HG03097 (cell line): ENCODE data around the gene C9orf78.
A peak's percentile ranks its signal among the peaks of the same experiment; 100 is the strongest.

ENCODE experiments used
- ATAC-seq: cut with Tn5 transposase; IDR thresholded peaks from one replicate; pipeline ENCODE4 v1.9.1; 2021; ENCODE audit not compliant: unreplicated experiment, low FRiP score

C9orf78 gene

GRCh38 chr9:129845373-129845772 lies 10.3 kb upstream of the C9orf78 start:
- no peak for ATAC-seq

- no peak for ATAC-seq
Observed at GRCh38 chr9:129841071-129841470, 6.0 kb upstream of the C9orf78 start.

DNA sequence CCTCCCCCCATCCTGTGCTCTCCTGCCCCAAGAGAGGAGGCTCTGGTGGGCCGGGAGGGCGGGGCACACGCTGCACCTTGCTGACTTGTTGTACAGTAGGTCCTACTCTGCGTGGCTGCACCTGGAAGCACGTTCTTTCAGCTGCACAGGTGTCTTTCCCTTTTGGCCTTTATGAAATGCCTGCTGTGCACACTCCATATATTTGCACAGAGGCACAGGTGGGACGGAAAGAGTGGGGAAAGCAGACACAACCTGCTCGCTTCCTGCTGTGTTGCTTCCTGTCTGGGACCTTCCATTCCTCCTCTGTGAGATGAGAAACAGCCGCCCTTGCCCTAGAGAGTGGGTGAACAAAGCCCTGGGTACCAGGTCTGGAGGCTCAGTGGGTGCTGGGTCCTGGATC lies 5.0 kb upstream of the C9orf78 start:
- no peak for ATAC-seq

DNA sequence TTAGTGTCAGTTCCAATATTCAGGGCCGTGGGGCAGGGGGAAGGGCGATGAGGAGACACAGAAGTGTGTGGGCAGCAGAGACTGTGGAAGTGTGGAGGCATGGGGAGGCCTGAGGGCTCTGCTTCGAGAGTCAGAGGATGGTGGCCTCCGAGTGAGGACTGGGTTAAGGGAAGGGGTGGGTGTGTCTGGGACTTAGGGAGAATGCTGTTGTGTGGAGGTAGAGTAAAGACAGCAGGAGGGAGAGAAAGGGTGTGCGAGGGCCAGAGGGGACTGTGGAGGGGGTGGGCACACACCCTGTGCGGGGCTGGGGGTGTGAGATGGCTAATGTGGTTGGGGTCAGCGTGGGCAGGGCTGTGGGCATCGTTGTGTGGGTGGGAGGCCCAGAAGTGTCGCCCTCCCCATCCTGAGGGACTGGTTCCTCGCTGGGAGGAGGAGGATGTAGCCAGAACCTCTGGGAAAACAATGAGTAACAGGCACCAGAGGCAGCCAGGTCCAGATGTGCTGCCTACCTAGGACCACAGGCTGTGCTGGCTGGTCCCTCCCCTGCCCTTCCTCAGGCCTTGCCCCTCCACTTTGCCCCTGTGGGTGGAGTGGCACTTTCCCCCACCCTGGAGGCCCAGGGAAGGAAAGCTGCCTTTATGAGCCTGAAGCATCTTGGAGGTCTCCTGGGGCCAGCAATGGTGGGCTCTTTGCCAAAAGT lies 4.4 kb upstream of the C9orf78 start:
- no peak for ATAC-seq

DNA sequence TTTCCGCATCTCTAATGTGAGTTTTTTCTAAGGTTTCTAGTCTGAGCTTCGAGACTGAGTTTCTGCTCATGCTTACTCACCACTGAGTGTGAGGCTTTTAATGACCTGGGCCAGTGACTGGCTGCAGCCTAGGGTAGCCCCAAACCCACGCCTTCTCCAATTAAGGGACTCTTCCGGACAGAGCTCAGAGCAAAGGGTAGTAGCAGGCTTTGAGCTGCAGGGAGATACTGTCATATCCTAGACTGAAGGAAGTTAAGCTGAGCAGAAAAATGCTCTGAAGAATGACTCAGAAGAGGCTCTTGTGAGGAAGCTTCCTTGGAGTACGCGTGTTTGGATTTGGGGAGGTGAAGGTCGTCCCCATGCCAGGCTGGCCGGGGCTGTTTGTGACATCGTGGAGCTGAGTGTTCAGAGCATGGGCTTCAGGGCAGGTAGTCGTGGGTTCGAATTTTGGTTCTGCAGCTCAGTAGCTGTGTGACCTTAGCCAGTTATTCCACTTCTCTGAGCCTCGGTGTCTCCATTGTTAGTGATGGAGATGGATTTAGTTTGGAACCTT lies 3.7 kb upstream of the C9orf78 start:
- no peak for ATAC-seq

DNA sequence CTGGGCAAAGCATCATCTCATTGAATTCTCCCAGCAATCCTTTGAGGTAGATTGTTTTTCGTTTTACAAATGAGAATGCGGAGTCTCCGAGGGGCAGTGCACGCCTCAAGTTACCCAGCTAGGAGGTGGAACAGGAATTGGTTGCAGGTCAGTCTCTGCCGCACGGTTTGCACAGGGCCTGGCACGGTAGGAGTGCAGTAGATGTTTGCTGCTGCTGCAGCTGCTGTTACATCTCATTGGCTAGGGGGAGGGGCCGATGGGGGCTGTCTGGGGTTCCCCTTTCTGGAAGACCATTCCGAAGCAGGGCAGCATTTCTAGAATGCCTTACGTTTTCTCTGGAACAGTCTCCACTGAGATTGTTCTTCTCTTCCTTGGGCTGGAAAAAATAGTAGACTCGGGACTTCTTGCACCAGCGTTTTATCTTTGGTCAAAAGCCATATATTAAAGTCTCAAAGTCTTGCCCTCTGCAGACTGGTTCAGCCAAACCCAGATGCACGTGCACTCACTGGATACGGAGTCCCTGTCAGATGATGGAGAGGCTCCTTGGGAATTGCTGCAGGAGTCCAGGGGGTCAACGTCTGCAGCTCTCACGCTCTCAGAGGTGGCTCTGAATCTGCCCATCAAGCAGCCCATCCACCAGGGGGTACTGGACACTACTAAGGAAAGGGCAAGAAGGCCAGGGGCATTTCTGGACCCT lies 1.4 kb upstream of the C9orf78 start:
- ATAC-seq, result no peak

DNA sequence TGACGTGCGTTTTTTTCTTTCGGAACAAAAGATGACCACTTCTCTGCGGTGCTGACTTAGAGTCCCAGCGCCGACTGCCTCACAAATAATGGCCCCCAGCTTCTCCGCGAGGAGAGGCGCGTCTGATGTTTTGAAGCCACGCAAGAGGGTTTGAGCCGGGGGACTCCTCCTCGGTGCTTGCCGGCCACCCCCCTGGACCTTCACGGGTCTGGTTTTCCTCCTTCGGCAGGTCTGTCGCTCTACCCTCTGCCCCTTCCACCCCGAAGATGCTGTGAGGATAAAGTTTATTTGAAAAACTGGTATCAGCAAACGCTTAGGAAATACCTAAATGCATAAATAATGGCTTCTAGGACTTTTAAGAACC lies 767 bp upstream of the C9orf78 start:
- peak; percentile 2 for ATAC-seq

GRCh38 chr9:129834489-129835127 lies 467 bp downstream of the C9orf78 start:
- ATAC-seq, result peak; percentile 15

GRCh38 chr9:129832982-129833381 lies 2.1 kb downstream of the C9orf78 start:
- no peak for ATAC-seq

DNA sequence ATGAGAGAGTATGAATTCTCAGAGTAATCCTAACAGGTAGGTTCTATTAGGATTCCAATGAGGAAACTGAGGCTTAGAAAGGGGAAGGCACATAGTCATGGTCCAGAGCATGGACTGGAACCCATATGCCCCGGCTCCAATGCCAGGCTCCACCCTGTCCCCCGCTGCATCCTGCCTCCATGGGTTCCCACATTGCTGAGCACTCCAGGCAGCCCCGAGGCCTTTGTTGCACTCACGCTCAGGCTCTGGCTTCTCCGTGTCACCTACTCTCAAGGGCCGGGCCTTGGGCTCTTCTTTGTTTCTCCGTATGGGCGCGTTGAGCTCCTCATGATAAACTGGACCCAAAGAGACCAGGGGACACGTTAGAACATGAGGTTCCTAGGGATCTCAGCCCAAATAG lies 6.1 kb downstream of the C9orf78 start:
- ATAC-seq, result no peak

- no peak for ATAC-seq
Observed at GRCh38 chr9:129828051-129828450, 7.0 kb downstream of the C9orf78 start.

DNA sequence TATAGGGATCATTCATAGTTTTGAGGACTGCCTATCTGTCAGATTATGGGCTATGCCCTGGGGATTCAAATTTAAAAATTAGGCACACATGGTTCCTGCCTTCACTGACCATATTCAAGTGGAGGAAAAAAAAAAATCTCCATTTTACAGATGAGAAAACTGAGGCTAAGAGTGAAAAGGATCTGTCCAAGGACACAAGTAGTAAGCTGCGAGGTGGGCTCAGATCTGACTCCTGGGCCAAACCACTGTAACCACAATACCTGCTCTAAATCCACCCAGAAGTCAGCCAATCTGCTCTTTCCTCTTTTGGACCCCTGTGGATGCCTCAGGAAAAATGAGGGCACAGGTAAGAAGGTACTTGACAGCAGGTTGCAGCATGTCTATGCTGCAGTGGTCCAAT lies 8.3 kb downstream of the C9orf78 start:
- ATAC-seq, result no peak

GRCh38 chr9:129826344-129826743 lies 8.7 kb downstream of the C9orf78 start:
- ATAC-seq, result no peak

- ATAC-seq, result peak; percentile 80
Observed at GRCh38 chr9:129823935-129824601, 11.0 kb downstream of the C9orf78 start, which contains the start of gene TOR1A. TOR1A (minus strand) TSS chr9:129824136; CDS start chr9:129824085, 51 bp downstream.

DNA sequence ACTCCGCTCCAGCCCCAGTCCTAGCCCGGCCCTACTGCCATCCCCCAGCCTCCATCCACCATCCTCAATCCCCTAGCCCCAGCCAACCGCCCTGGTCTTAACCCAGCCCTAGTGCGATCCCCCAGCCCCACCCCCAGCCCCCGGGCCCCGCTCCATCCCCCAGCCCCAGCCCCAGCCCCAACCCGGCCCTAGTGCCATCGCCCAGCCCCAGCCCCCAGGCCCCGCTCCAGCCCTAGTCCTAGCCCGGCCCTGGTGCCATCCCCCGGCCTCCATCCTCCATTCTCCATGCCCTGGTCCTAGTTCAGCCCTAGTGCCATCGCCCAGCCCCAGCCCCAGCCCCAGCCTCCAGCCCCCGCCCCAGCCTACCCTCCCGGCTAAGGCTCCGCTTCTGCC lies 11.5 kb downstream of the C9orf78 start:
- ATAC-seq, result peak; percentile 14

DNA sequence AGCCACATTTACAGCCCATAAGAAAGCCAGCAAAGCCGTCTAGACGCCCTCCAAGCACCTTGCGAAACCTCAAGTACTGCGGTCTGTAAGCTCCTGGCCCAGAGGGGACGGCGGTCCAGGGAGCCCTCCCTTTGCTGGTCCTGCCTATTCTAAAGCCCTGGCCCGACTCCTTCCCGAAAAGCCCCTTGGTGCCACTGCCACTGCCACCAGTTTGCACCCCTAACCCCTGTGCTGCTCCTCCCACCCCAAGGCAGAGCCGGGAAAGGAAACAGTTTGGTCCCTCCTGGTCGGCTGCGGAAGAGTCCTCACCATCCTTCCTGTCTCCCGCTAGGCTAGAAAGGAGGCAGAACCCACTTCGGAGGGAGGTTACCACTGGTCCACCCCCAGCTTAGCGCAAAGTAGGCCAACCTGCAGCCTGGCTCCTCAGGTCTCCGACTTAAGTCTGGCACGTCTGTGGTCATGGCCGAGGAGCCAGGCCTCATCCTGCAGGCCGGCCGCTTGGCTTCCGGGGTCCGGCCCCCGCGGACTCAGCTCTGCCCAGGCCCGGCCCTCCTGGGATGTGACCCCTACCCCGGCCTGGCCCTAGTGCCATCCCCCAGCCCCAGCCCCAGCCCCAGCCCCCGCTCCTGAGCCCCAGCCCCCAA lies 12.1 kb downstream of the C9orf78 start:
- no peak for ATAC-seq

GRCh38 chr9:129816501-129817435 lies 18.3 kb downstream of the C9orf78 start:
- ATAC-seq, result no peak

- ATAC-seq, result no peak
Observed at GRCh38 chr9:129815278-129815677, 19.8 kb downstream of the C9orf78 start.

GRCh38 chr9:129814432-129815223 lies 20.4 kb downstream of the C9orf78 start:
- no peak for ATAC-seq
